C4-2B (cell line): Measurements from ENCODE around the gene DRGX.

ENCODE experiments used
- ZFX ChIP-seq: fragments of 450-650 bp; IDR thresholded peaks from 2 replicates; pipeline ENCODE4 v1.6.1; 2017
- TF ChIP-seq, protein P1 (sequence below): fragments of 450-650 bp; conservative IDR thresholded peaks from 2 replicates; pipeline ENCODE4 v1.5.1; 2017; ENCODE audit warnings: mild to moderate bottlenecking

DNA sequence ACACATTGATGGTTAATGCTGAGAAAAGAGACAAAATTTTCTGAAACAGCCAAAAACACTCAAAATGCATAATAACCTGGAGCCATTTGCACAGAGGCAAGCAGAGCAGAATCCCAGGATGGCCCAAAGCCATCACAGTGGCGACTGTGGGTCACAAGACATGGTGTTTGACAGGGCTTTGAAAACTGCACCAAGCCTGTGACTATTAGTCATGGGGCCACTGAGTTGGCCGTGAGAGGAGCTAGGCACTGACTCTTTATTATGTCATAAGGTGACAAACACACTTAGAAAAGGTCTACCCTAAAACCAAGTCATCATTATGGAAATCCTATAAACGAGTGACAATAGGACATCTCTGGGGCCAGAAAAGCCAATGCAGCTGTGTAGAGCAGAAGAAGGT lies 23.9 kb downstream of the DRGX start:
- TF ChIP-seq, protein P1, sequence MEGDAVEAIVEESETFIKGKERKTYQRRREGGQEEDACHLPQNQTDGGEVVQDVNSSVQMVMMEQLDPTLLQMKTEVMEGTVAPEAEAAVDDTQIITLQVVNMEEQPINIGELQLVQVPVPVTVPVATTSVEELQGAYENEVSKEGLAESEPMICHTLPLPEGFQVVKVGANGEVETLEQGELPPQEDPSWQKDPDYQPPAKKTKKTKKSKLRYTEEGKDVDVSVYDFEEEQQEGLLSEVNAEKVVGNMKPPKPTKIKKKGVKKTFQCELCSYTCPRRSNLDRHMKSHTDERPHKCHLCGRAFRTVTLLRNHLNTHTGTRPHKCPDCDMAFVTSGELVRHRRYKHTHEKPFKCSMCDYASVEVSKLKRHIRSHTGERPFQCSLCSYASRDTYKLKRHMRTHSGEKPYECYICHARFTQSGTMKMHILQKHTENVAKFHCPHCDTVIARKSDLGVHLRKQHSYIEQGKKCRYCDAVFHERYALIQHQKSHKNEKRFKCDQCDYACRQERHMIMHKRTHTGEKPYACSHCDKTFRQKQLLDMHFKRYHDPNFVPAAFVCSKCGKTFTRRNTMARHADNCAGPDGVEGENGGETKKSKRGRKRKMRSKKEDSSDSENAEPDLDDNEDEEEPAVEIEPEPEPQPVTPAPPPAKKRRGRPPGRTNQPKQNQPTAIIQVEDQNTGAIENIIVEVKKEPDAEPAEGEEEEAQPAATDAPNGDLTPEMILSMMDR, result no peak
- no peak for TF ChIP-seq ZFX
